Activated CD8-positive, alpha-beta memory T cell treated with anti-CD3 and anti-CD28 coated beads, Interleukin-2, amount 50 U/mL, for 24 hours (primary cell): ENCODE results near the gene WDR37.
"Not testable (repeated sequence)": the region's sequence is repeated elsewhere in the genome, so short reads cannot be mapped to it uniquely, and the experiment has no call there.

Experiments
- DNase-seq: peaks from one replicate; pipeline ENCODE4 v3.0.0-alpha.2; 2020; ENCODE audit errors: extremely low read depth

Gene WDR37

DNA sequence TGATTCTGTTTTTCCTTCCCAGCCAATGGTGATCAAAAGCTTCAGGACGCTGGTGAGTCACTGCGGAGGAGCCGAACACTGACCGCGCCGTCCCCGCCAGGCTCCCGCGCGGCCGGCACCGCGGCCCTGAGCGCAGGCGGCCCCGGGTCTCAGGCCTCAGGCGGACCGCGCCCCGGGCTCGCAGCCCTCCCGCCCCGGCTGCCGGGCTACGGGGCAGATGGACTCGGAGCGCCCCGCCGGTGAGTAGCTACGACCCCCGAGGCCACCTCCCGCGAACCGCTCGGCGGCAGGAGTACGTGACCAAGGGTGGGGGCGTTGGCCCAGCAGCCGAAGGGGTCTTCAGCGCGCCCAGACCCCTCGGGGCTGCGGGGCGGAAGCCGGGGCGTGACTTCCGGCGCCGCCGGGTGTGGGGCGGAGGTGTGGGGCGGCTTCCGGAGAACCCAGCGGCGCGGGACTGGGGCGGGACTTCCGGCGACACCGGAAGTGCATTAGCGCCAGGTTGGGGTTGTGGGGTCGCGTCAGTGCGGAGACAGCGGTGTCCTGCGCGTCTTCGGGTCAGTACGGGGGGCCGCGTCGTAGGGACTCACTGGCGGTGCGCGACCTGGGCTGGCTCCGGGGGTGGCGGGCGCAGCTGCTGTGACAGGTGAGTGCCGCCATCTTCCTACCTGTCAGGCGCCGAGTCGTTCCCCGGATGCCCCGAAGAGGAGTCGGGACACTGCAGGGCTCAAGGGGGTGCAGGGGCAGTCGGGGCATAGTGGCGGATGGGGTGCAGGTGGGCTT is at the start of gene WDR37:
Gene WDR37 (plus strand): TSS at position 60 of the 780 bp plus-strand sequence. CDS start 15,771 bp downstream, outside the sequence.
- DNase-seq = peak; percentile 64

DNA sequence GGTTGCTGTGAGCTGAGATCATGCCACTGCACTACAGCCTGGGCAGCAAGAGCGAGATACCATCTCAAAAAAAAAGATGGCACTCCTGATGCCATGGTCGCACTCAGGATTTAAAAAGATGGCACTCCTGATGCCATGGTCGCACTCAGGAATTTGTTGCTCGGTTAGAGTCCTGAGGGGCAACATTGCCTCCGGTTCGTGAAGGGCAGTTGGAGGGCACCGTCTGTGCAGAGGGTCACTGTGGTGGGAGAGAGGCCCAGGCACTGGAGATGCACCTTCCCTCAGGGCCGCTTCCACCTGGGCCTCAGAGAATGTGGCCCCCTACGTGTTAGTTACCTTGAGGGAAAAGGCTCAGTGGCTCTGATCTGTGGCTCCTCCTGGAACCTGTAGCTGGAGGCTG is 49.6 kb upstream of the WDR37 start:
- no peak for DNase-seq

- DNase-seq = no peak
These were observed 48.6 kb upstream of the WDR37 start for GRCh38 chr10:1007583-1007982.

- DNase-seq = no peak
These were observed 47.1 kb upstream of the WDR37 start for GRCh38 chr10:1009071-1009494.

- not testable (repeated sequence) for DNase-seq
These were observed 46.2 kb upstream of the WDR37 start for GRCh38 chr10:1009947-1010346.

DNA sequence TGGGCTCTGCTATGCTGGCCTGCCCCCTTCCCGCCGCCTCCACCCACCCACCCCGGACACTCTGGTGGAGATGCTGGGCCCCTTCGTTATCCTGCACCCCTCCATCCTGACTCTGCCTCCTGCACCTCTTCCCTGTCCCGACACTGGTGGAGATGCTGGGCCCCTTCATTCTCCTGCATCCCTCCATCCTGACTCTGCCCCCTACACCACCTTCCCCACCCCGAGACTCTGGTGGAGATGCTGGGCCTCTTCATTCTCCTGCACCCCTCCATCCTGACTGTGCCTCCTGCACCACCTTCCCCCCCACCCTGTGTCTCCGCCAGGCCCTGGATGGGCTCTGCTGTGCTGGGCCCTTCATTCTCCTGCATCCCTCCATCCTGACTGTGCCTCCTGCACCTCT is 45.5 kb upstream of the WDR37 start:
- DNase-seq = no peak

GRCh38 chr10:1011696-1012095 is 44.5 kb upstream of the WDR37 start:
- DNase-seq = no peak

DNA sequence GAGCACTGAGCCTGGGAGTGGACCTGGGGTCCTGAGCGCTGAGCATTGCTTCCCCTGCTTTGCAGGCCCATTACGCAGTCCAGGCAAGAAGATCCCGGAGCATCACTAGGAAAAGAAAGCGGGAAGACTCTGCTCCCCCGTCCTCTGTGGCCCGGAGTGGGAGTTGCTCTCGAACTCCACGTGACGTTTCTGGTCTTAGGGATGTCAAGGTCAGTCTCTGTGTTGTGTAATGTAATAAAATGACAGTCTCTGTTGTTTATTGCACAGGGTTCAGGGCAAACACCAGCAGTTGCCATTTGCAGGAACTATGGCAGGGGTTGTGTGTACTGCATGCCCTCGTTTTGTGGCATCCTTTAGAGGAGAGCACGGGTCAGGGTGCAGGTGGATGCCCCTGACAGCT is 40.5 kb upstream of the WDR37 start:
- DNase-seq = no peak

DNA sequence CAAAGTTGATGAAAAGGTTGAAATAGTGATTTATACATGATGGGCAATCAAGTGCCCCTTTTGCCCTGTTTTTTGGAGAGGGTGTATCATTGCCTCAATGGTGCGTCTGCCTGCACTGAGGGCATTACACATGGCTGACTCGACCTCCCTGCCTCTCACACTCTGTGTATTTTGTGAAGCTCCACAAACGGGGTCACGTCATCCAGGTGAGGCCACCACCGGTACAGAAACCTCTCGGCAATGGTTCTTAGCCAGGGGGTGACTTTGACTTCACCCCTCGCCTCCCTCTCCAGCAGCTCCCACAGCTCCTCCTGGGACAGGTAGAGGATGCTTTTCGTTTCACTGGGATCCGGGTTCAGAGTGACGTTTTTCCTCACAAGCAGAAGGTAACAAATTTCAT is 36.8 kb upstream of the WDR37 start:
- no peak for DNase-seq

DNA sequence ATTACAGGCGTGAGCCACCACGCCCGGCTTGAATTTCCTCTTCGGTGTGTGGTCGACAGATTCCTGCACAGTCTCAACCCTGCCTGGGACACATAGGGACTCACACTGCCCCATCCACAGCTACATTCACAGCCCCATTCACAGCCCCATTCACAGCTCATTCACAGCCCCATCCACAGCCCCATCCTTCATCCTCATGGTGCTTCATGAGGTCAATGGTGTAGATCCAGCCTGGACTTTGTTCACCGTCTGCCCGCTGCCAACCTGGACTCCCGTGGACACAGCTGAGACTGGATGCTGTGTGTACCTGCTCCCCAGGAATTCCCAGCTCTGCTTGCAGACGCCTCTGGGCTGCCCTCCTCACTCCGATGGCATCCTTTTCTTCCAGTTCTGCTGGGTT is 35.7 kb upstream of the WDR37 start:
- no peak for DNase-seq

GRCh38 chr10:1020958-1021357 is 35.2 kb upstream of the WDR37 start:
- no peak for DNase-seq

GRCh38 chr10:1022413-1022812 is 33.8 kb upstream of the WDR37 start:
- no peak for DNase-seq

DNA sequence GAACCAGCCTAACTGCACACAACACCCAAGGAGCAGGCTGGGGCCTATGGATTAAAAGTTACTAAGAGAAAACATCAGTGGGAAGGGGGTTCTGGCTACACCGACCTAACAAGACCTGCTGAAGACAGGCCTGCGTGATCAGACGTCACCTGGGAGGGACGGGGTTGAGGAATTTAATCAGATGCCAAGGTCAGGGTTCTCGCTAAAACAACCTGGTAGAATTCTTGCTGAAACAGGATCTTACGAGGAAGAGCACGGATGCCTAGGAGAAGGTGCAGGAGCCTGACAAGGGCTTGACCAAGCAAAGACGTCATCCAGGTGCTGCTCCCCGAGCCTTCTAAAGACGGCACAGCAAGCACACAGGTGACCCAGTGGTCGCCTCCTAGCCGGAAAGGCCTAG is 32.1 kb upstream of the WDR37 start:
- DNase-seq = no peak

- DNase-seq = no peak
These were observed 30.5 kb upstream of the WDR37 start, which contains the start of gene IDI2 for GRCh38 chr10:1025683-1026082. TSS of gene IDI2 (minus strand) at chr10:1025859. CDS start at chr10:1024723, 1,136 bp downstream.

DNA sequence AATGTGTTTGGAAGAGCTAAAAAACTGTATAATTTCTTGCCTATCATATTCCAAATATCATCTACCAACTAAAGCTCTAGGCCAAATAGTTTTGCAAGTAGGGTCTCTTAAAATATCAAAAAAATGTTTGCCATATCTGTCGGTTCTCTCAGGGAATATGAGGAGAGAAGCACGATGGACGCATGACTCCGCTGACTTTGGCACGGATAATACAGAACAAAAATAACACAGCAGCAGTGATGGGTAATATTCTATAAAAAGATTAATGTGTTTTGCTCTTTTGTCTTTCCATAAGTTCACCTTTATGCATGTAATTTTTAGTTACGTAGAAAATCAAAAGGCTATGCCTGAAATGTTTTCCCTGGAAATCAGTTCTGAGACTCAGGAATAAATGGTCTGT is 29.6 kb upstream of the WDR37 start:
- no peak for DNase-seq

GRCh38 chr10:1029838-1030237 is 26.3 kb upstream of the WDR37 start:
- DNase-seq = no peak

DNA sequence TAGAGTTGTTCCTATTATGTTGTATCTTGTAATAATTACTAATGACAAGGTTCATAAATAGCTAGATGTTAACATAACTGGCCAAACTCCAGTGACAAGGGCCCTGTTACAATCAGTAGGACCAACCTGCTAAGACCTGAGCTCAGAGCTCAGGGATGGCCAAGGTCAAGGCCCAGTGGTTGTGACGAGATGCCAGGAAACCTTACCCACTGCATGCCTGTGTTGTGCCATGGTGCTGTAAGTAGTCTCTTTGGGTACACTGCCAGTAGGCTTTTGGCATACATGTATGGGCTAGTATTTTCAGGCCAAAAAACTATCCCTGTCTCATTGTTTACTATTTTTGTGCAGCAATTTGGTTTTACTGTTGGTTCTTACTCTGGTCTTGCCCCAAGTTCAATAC is 22.6 kb upstream of the WDR37 start:
- no peak for DNase-seq

GRCh38 chr10:1034758-1035157 is 21.4 kb upstream of the WDR37 start:
- no peak for DNase-seq

- DNase-seq = no peak
These were observed 21.0 kb upstream of the WDR37 start for GRCh38 chr10:1035201-1035600.

- DNase-seq = no peak
These were observed 19.8 kb upstream of the WDR37 start for GRCh38 chr10:1036341-1036791.

DNA sequence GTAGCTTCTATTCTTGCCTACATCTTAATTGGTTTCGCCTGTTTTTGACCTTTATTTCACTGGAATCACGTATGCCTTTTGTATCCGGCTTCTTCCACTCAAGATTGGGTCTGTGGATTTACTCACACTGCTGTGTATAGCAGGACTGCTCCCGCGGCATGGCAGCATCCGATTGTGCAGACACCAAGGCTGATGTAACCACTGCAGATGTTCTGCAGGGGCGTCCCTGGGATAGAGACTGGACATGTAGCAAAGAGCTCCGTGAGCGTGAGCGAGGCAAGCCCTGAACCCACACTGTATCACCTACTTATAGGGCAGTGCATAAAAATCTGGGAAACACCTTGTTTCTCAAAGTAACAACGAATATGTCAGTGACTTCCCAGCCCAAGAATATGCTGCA is 19.1 kb upstream of the WDR37 start:
- DNase-seq = no peak

DNA sequence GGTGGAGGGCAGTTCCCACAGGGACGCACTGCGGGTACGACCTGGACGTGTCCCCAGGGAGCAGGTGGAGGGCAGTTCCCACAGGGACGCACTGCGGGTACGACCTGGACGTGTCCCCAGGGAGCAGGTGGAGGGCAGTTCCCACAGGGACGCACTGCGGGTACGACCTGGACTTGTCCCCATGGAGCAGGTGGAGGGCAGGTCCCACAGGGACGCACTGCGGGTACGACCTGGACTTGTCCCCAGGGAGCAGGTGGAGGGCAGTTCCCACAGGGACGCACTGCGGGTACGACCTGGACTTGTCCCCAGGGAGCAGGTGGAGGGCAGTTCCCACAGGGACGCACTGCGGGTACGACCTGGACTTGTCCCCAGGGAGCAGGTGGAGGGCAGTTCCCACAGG is 17.4 kb upstream of the WDR37 start:
- not testable (repeated sequence) for DNase-seq

DNA sequence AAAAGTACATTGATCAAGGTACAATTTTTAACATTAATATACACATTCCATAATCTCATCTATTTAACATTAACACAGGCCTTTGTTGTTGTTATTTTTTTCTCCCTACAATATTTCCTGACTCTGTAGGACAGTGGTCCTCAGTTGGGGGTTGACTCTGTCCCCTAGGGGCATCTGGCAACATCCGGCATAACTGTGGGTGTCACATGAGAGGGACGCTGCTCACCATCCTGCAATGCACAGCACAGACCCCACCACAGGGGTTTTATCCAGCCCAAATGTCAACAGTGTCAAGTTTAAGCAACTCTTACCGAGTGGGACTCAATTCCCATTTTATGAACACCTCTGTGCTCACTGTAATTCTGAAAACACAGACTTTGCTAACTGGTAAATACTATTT is 16.1 kb upstream of the WDR37 start:
- DNase-seq = no peak

DNA sequence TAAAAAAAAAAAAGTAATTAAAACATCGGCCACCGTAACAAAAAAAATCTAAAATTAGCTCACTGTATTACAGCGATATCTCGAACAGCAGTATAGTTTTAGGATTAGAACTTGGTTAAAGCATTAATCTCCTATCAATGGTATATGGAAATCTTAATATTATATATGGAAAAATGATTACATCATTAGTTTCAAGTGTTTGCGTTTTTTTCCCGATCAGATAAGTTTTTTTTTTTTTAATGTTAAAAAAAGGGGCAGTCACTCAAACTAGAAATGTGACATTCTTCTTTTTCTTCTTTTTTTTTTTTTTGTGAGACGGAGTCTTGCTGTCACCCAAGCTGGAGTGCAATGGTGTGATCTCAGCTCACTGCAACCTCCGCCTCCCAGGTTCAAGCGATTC is 14.7 kb upstream of the WDR37 start:
- DNase-seq = no peak
